HT1080 (cell line): ENCODE data around the gene NKD1. TPM values are rescaled to one million over a fixed set of nuclear protein-coding genes. Genes with fewer than 3 reads are reported as not detected.

ENCODE experiments used
- DNase-seq: peaks from one replicate; pipeline ENCODE4 v3.0.0-alpha.2; 2015; ENCODE audit warnings: low read depth
- total RNA-seq: library from RNA; depleted of rRNA; stranded (reverse); fragments of >200 nt; shearing (Covaris generic); gene quantifications from 2 replicates; pipeline ENCODE4 v1.2.3, GENCODE V29; 2014

Gene NKD1
- total RNA-seq, 1 experiment from 2014 or later, result 0.10 TPM

DNA sequence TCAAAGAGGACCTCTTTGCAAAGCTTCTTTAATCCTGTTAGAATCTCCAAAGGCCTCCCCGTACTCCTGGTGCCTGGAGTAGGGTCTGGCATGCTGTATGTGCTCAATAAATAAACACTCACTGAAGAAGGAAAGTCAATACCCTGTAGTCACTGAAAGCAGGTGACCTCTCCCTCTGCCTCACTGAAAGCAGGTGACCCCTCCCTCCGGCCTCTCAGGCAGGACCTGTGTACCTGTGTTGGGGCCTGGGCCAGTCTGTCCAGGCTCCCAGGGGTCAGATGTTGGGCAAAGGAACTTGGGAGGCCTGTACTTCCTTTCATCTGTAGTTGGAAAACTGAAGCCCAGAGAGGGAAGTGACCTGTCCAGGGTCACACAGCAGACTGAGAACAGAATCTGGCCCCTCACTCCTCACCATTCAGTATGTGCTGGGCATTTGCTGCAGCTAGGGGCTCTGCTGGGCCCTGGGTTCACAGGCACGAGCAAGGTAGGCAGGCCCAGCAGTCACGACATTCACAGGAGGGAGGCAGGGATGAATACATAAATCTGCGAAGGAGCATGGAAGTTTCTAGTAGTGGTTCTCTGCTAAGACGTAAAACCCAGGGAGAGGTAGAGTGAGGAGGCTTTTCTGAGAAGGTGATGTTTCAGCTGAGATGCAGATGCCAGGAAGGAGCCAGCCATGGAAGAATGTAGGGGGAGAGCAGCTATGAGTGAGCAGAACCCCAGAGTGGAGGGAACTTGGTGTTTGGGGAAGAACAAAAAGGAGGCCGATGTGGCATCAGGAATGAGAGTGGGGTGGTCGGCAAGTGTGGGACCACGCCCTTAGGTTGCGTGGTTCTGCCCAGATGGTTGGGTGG, 64.0 kb downstream of the NKD1 start:
- no peak for DNase-seq

DNA sequence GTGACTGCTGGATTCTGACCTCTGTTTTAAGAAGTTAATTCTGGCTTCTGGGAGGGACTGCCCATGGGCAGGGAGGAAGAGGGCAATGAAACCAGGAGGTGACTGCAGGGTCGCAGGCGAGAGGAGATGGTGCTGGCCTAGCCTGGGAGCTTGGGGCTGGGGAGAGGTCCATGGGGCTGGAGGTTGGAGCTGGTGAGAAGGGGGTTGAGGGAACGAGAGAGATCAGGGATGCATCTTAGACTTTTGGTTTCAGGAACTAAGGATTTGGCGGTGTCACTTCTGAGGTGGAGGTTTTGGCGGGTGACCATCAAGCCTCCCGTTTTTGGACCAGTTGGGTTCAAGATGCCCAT, 64.6 kb downstream of the NKD1 start:
- DNase-seq, result no peak

DNA sequence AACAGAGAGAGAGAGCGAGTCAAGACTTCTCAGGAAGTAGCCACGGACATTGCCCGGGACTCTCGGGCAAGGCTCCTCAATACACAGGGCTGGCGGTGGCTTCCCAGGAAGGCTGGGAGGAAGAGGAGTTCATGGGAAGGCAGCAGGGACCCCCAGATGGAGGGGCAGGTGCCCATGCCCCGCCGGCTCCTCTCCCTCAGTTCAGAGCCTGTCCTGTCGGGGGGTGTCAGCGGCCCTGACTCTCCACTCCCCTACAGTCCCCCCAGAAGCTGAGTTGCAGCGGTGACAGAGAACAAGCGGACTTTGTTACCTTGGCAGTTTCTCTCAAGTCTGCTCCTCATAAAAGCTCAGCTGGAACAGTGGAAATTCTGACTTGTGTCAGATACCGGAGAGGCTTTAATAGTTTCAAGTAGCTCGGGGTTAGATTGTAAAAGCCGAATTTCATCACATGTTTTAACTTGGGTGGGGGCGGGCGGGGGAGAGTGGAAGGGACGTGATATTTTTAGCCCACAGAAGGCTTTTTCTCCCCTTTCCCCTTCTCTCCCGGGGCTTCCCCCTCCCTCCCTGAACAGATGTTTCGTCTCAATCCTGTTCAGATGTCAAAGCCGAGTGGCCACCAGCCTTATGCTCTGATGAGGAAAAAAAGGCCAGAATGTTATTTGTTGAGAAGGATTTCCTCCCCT, 65.2 kb downstream of the NKD1 start:
- no peak for DNase-seq

DNA sequence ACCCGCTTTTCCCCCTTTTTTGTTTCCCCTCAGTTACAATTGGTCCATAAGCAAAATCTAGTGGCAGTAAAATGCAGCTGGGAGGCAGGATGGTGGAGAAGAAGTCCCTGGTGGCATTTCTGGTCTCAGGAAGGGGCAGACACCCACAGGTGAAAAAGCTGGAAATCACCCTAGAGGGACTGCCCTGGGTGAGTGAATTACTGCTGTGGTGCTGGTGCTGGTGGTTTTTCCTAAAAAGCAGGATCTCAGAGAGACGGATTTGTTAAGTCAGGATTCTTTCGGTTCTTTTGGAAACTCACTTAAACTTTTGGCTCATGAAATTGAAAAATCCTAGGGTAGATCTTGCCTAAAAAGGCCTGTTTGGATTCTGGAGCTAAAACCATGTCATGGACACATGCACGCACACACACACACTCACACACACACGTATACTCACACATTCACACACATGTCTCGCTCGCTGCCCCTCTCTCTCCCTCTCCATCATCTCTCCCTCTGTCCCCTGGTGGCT, 65.8 kb downstream of the NKD1 start:
- DNase-seq, result no peak

DNA sequence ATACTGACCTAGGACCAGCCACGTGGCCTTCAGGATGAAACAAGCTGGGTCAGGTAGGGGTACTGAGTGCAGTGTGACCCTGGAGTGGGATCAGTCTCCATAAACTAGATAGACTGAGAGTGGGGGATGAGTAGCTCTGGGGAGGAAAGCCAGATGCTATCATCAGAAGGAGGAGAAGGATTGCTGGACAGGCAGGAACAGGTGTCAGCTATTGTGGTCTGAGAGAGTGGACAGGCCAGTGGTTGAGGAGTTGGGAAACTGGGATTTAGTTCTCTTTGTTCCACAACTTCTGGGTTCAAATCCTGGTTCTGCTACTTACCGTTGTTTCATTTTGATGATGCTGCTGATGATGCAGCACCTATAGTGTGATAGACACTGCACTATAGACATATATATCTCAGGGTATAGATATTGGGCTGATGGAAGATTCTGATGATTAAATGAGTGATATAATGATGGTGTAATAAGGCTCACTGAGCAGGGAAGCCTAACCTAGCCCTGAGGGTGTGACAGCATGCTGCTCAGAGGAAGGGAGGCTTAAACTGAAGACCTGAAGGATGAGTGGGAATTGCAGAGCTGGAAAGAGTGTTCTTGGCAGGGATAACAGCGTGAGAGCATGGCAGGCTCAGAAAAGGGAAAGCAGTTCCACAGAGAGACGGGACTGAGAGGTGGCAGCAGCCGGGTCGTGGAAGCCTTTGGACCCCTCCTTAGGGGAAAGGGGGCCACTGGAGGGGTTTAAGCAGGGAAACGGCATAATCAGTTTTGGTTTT, 66.9 kb downstream of the NKD1 start:
- no peak for DNase-seq

DNA sequence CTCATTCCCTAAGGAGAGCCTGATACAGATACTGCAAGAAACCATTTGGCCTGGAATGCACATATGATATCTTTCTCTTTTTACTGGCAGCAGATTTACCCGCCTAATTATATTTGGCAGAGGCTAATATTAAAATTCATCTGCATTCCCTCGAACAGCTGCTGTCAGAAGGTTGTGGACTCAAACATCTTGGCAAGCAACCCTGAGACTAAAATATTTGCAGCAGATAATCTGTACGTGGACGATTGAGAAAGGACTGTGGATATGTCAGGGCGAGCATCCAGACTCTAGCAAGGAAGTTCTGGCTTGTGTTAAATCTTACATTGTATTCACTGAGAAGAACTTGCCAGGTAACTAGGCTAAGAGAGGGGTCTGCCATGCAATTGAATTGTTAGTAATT, 67.7 kb downstream of the NKD1 start:
- DNase-seq, result no peak

DNA sequence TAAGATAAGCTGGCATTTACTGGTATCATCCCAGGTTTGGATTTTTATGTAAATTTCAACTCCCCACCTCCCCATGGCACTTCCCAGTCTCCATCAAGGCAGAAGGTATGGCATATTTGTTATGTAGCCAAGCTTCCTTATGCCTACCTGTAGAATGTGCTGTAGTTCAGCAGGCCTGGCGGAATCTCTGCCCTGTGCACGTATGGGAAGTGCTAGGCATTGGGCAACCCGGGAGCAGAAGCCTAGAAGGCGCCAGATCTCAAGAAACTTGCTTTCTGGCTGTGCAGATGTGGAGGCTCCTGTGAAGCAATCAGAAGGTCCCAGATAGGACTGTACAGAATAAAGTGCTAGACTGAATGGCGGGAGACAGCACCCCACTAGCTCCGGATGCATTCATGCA, 68.2 kb downstream of the NKD1 start:
- DNase-seq, result no peak

DNA sequence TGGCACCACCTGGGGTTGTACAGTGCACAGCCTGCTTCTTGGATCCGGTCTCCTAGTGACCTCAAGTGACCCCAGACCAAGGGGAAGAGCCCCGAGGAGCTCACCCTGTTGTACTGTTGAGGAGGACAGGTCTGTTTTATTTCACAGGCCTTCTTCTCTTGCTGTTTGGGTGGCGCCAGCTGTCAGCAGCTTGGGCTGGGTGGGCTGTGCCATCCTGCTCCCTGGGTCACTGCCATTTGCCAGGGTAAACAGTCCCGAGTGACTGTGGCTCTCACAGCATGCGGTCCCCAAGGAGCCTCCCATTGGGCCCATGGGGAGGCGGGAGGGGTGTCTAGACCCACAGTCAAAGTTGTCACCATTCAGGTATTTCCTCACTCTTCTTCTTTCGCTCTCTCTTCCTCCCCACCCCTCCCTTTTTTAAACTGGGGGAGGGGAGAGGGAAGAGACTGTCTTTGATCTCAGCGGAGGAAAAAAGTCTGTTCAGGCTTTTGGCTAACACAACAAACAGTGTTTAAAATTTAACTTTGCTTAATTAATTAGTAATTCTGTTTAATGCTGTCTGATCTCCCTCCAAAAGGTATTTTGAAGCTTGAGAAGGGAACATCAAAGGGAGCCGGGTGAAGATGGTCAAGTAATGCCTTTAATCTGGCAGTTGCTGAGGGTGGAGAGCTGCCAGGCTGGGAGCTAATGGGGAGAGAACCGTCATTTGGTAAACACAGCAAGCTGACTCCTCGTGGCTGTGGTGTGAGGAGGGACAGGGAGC, 68.9 kb downstream of the NKD1 start:
- no peak for DNase-seq

DNA sequence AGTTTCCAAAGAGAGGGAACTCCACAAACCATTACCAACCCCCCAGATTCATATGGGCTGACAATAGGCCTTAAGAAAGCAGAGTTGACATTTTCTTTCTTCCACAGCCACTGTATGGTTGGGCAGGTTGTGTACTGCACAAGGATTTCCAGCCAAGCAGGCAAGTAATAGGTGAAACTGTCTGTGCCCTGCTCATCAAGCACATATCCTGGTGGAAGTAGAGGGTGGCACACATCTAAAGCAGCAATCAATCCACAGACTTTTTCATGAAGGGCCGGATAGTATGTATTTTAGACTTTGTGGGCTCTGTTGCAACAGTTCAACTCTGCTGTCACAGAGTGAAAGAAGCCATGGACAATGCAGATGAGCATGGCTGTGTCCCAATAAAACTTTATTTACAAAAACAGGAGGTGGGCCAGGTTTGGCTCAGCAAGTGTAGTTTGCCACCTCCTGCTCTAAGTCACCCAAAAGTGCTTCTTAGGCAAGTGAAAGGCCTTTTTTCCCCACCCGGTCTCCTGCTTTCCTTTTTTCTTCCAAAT, 69.5 kb downstream of the NKD1 start:
- no peak for DNase-seq

DNA sequence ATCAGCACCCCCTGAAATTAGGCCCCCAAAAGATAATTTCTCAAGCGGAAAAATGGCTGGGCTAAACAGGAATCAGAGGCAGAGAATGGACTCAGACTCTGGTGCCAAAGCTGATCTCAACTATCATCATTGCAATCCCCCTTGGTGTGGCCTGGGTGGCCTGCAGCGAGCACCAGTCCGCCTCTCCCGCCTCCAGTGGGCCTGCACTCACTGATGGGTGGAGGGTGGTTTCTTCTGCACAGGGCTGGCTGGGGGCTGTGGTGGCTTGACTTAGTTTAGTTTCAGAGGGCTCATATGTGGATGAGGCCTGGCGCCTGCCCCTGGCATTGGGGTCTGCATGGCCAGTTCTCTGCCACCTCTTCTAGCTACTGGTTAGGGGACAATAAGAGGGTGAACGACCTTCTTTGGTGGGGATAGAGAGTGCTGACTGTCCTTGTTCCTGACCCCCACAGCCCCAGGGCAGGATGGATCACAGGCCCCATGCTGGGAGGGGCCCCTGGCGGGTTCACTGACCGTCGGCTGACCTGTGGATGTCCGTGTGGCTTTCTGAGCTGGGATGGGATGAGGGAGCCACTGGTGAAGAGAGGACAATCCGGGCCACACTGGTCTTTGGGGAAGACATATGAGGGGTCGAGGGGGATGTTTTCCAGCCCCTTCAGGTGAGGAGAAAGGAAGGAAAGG, 70.2 kb downstream of the NKD1 start:
- DNase-seq, result no peak

DNA sequence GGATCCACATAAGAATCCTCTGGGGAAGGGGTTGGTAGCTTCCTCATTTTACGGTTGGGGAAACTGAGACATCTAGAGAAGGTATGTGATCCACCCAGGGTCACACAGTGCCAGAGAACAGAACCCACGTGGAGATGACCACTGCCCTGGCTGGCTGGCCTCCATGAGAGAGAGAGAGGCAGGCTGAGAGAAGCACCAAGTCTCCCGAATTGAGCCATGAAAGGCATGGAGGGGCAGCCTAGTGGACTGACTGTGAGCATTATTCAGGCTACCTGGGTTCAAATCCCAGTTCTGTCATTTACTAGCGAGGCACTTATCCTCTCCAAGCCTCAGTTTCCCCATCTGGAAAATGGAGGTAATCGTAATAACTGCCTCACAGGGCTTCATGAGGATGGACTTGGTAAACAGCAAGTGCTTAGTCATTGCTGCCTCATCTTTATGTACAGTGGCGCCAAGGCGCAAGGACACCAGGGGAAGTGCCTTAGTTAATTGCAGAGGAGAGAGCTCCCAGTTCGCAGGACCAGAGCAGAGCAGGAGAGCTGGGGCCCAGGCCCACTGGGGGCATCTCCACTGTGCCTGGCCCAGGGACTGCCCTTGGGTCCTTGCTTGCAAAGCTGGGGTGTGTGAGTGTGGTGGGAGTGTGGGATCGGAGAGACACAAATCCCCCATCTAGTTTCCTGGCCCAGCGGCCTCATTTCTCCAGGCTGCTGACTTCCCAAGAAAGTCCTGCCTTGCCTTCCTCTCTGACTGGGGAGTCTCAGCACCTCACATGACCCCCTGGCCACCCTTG, 71.7 kb downstream of the NKD1 start:
- no peak for DNase-seq

DNA sequence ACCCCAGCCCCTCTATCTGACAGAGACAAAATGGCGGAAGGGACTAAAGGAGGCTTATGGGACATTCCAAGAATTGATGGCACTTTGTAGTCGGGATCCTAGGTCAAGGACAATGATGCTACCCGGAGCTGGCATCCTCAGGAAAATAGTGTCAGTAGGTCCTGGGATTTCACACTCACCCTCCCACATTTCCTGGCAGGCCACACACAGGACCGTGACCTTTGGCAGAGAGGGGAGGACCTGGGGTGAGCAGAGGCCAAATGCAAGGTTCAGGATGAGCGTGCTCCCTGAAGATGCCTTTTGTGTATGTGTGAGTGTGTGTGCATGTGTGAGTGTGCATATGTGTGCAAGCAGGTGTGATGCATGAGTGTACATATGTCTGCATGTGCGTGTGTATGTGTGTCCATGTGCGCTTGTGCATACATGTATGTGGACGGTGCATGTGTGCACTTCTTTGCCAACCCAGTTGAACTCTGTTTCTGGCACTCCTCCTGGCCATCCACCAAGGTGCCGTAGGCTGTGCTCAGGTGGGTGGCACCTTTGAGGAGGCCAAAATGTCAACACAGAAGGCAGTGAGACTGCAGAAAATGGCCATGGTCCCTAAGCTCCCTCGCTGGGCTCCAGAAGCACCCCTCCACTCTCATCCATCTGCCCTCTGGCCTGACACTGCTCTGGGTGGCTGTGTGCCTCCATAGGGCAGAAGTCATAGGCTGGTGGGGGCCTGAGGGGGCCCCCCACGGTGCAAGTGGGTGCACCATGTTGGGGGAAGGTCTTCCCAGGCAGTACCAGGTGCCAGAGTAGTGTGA, 72.7 kb downstream of the NKD1 start:
- no peak for DNase-seq

DNA sequence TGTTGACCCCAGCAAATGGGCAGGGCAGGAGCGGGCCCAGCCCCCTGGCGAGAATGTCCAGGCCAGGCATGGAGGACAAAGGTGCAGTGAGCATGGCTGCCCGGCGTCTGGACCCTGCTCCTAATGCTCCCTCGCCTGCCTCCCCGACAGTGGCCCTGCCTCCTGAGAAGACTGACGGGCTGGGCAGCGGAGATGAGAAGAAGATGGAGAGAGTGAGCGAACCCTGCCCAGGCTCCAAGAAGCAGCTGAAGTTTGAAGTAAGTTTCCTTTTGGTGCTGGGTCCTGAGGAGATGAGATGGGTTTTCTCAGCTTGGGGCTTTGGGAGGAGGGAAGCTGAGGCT, 73.2 kb downstream of the NKD1 start:
- no peak for DNase-seq

DNA sequence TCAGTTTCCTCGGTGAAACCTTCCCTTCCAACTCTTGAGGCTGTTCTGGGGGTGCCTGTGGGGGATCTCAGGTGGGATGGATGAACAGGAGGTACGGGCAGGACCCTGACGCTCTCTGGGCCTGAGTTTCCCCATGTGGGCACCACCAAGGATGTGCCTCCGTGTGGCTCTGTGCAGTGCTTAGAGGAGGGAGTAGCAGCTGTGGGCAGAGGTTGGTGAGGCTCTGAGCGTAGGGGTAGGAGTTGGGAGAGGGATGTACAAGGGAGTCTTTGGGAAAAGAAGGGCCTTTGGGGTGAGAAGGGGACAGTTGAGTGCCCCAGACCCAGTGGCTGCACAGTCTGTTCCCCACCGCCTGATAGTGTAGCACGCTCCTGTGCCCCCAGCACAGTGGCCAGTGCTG, 73.8 kb downstream of the NKD1 start:
- DNase-seq, result no peak

DNA sequence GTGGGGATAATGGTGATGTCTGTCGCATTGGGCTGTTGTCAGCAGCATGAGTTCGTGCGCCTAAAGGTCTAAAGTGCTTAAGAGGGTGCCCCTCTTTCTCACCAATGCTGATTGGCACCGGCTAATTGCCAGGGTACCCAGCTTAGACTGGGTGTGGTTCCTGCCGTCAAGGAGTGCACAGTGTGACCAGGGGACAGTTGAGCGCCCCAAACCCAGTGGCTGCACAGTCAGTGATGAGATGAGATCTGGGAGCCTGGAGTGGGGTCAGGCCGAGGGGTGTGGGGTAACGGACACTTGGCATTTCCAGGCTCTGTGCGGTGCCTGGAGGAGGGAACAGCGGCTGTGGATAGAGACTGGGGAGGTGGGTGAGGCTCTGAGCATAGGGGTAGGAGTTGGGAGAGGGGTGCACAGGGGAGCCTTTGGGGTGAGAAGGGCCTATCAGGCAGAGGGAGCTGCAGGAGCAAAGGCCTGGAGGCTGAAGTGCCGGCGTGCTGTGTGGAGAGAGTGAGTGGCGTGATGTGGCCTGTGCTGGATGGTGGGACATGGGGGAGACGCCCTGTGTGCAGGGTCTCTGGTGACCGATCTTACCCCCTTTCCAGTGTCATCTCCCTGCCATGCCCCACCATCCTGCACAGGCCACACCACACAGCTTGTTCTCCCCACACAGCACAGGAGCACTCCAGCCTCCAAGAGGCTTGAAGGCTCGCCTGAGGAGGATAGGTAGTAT, 74.6 kb downstream of the NKD1 start:
- DNase-seq, result no peak

DNA sequence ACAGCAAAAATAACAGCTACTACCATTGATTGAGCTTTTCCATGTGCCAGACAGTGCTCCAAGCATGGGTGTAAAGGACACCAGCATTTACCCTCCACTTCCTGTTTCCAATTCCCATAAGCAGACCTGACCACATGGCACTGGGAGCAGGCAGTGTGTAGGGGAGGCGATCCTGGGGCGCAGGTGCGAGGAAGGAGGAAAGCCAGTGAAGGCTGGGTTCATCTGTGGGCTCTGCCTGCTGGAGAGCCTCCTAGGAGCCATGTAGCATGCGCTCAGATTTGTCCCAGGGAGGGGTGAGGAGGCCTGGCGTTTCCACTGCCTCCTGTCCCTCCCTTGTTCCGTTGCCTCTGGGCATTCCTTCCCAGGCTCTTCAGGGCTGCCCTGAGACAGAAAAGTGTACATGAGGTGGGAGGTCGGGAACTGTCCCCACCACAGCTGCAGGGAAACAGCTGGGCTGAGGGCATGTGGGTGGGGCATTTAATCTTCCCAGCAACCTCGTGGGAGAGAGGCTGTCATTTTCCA, 76.3 kb downstream of the NKD1 start:
- no peak for DNase-seq

DNA sequence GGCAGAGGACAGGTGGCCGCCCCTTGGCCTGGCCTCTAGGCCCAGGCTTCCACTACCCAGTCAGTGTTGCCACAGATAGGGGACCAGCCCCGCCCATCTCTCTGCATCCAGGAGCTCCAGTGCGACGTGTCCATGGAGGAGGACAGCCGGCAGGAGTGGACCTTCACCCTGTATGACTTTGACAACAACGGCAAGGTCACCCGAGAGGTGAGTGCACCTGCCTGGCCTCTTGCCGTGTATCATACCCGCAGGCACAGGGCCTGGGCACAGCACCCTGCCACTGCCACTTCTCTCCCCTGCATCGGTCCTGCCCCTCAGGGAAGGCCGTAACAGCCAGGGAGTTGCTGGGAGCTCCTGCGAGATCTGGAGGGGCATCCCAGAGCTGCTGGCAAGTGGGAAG, 77.2 kb downstream of the NKD1 start:
- no peak for DNase-seq

DNA sequence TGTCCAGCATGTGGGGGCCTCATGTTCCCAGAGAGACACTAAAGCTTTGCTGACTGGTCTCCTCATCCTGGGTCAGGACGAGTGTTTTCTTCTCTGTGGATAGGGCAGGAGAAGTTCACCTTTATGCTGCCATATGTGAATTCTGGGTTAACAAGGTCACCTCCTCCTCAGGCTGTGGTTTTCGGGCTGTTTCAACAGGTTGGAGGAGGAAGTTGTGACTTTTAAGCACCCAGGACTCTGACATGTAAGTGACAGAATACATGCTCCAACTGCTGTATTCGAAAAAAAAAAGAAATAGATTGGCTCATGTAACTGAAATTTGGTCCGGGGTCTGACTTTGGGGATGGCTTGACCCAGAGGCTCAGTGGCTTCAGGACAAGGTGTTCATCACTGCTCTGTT, 78.7 kb downstream of the NKD1 start:
- no peak for DNase-seq
